WTC11 (cell line): ENCODE data around the gene MEIKIN. TPM values are rescaled to one million over a fixed set of nuclear protein-coding genes. Genes with fewer than 3 reads are reported as not detected.

Experiments used
- ATAC-seq: fragments of 200-7000 bp; cut with Tn5 transposase; 2 replicates; pipeline ENCODE4 v1.10.0; 2021; ENCODE audit warnings: mild to moderate bottlenecking, moderate library complexity
- CTCF ChIA-PET: fragments of 300-600 bp; sonication (Branson Sonifier 250); formaldehyde crosslinking; loops from one replicate; lab custom pipeline; 2021; ENCODE audit warnings: antibody characterized with exemption; lab: Charles Lee
- POLR2A ChIA-PET: fragments of 350-600 bp; sonication (Branson Sonifier 250); formaldehyde crosslinking; loops from one replicate; lab custom pipeline; 2021; ENCODE audit warnings: antibody characterized with exemption; lab: Charles Lee
- DNase-seq: peaks from one replicate; pipeline ENCODE4 v3.0.0; 2021; ENCODE audit warnings: low spot score
- H3K27ac Mint-ChIP-seq: 2 replicates; pipeline ENCODE4 v1.8.0; 2021; ENCODE audit warnings: mixed read lengths
- H3K27me3 Mint-ChIP-seq: 2 replicates; pipeline ENCODE4 v1.8.0; 2021; ENCODE audit warnings: low read depth, mild to moderate bottlenecking, moderate library complexity, mixed read lengths
- H3K36me3 Mint-ChIP-seq: 2 replicates; pipeline ENCODE4 v1.8.0; 2021; ENCODE audit warnings: mixed read lengths
- H3K4me1 Mint-ChIP-seq: 2 replicates; pipeline ENCODE4 v1.8.0; 2022; ENCODE audit warnings: mixed read lengths
- H3K4me3 Mint-ChIP-seq: 2 replicates; pipeline ENCODE4 v1.8.0; 2021; ENCODE audit warnings: mild to moderate bottlenecking, moderate library complexity, mixed read lengths
- H3K9me3 Mint-ChIP-seq: 2 replicates; pipeline ENCODE4 v1.8.0; 2021; ENCODE audit warnings: mixed read lengths
- CREB1 ChIP-seq: sonication (generic); formaldehyde crosslinking; IDR thresholded peaks from 2 replicates; pipeline ENCODE4 v1.8.0; 2023; ENCODE audit warnings: mild to moderate bottlenecking, missing genetic modification reagents
- EMX1 ChIP-seq: fragments of 250-450 bp; sonication (Bioruptor Pico); IDR thresholded peaks from 2 replicates; pipeline ENCODE4 v1.8.0; 2021; ENCODE audit warnings: mild to moderate bottlenecking
- ESRRA ChIP-seq: sonication (generic); formaldehyde crosslinking; IDR thresholded peaks from 2 replicates; pipeline ENCODE4 v1.8.1; 2022; ENCODE audit warnings: mild to moderate bottlenecking, missing genetic modification reagents, borderline replicate concordance
- FOXK1 ChIP-seq: sonication (generic); formaldehyde crosslinking; IDR thresholded peaks from 2 replicates; pipeline ENCODE4 v1.8.0; 2022; ENCODE audit warnings: mild to moderate bottlenecking, moderate library complexity, missing genetic modification reagents
- GTF2I ChIP-seq: fragments of 250-450 bp; sonication (Bioruptor Pico); conservative IDR thresholded peaks from 2 replicates; pipeline ENCODE4 v1.4.0; 2021; ENCODE audit warnings: mild to moderate bottlenecking
- JAZF1 ChIP-seq: fragments of 250-450 bp; sonication (Bioruptor Pico); IDR thresholded peaks from 2 replicates; pipeline ENCODE4 v1.9.0; 2021; ENCODE audit warnings: moderate library complexity, mild to moderate bottlenecking, inconsistent platforms
- JUN ChIP-seq: sonication (generic); formaldehyde crosslinking; IDR thresholded peaks from 2 replicates; pipeline ENCODE4 v1.8.0; 2023; ENCODE audit warnings: mild to moderate bottlenecking, missing genetic modification reagents
- NR1H2 ChIP-seq: sonication (generic); formaldehyde crosslinking; IDR thresholded peaks from 2 replicates; pipeline ENCODE4 v1.9.0; 2021; ENCODE audit warnings: mild to moderate bottlenecking, moderate library complexity, missing genetic modification reagents
- NR2C2 ChIP-seq: sonication (generic); formaldehyde crosslinking; IDR thresholded peaks from 2 replicates; pipeline ENCODE4 v1.8.0; 2022; ENCODE audit warnings: mild to moderate bottlenecking, missing genetic modification reagents
- OVOL2 ChIP-seq: fragments of 250-450 bp; sonication (Bioruptor Pico); IDR thresholded peaks from 2 replicates; pipeline ENCODE4 v1.9.0; 2021; ENCODE audit warnings: mild to moderate bottlenecking, borderline replicate concordance
- RORB ChIP-seq: fragments of 250-450 bp; sonication (Bioruptor Pico); IDR thresholded peaks from 2 replicates; pipeline ENCODE4 v1.9.0; 2021; ENCODE audit warnings: mild to moderate bottlenecking
- SMAD3 ChIP-seq: sonication (generic); formaldehyde crosslinking; IDR thresholded peaks from 2 replicates; pipeline ENCODE4 v1.8.0; 2022; ENCODE audit warnings: missing genetic modification reagents, mild to moderate bottlenecking, borderline replicate concordance
- TEAD1 ChIP-seq: sonication (generic); formaldehyde crosslinking; IDR thresholded peaks from 2 replicates; pipeline ENCODE4 v1.8.0; 2022; ENCODE audit warnings: mild to moderate bottlenecking, missing genetic modification reagents
- ZNF219 ChIP-seq: sonication (generic); formaldehyde crosslinking; IDR thresholded peaks from 2 replicates; pipeline ENCODE4 v1.8.0; 2023; ENCODE audit warnings: missing genetic modification reagents, mild to moderate bottlenecking, borderline replicate concordance
- ZNF416 ChIP-seq: fragments of 250-450 bp; sonication (Bioruptor Pico); IDR thresholded peaks from 2 replicates; pipeline ENCODE4 v1.9.0; 2021; ENCODE audit warnings: mild to moderate bottlenecking, inconsistent platforms
- ZNF423 ChIP-seq: fragments of 250-450 bp; sonication (Bioruptor Pico); IDR thresholded peaks from 2 replicates; pipeline ENCODE4 v2.1.2; 2022; ENCODE audit warnings: mild to moderate bottlenecking, moderate library complexity
- total RNA-seq: library from RNA; stranded (reverse); gene quantifications from 3 replicates; pipeline ENCODE4 v1.2.3, GENCODE V29; 2021
- TF ChIP-seq, protein P1 (sequence below): sonication (generic); formaldehyde crosslinking; IDR thresholded peaks from 2 replicates; pipeline ENCODE4 v1.8.1; 2022; ENCODE audit warnings: missing genetic modification reagents, borderline replicate concordance
- TF ChIP-seq, protein P2 (sequence below): sonication (generic); formaldehyde crosslinking; IDR thresholded peaks from 2 replicates; pipeline ENCODE4 v1.8.0; 2022; ENCODE audit warnings: mild to moderate bottlenecking, missing genetic modification reagents
- TF ChIP-seq, protein P3 (sequence below): fragments of 250-450 bp; sonication (Bioruptor Pico); IDR thresholded peaks from 2 replicates; pipeline ENCODE4 v1.9.0; 2021; ENCODE audit warnings: moderate library complexity, mild to moderate bottlenecking, inconsistent platforms, borderline replicate concordance
- TF ChIP-seq, protein P4 (sequence below): sonication (generic); formaldehyde crosslinking; IDR thresholded peaks from 2 replicates; pipeline ENCODE4 v1.8.1; 2022; ENCODE audit warnings: mild to moderate bottlenecking, missing genetic modification reagents, moderate library complexity, borderline replicate concordance
- TF ChIP-seq, protein P5 (sequence below): sonication (generic); formaldehyde crosslinking; conservative IDR thresholded peaks from 2 replicates; pipeline ENCODE4 v1.8.1; 2022; ENCODE audit warnings: mild to moderate bottlenecking, missing genetic modification reagents
- TF ChIP-seq, protein P6 (sequence below): fragments of 250-450 bp; sonication (Bioruptor Pico); IDR thresholded peaks from 2 replicates; pipeline ENCODE4 v1.8.0; 2021; ENCODE audit warnings: mild to moderate bottlenecking
- TF ChIP-seq, protein P7 (sequence below): sonication (generic); formaldehyde crosslinking; IDR thresholded peaks from 2 replicates; pipeline ENCODE4 v1.8.0; 2022; ENCODE audit warnings: mild to moderate bottlenecking, missing genetic modification reagents
- TF ChIP-seq, protein P8 (sequence below): sonication (generic); formaldehyde crosslinking; IDR thresholded peaks from 2 replicates; pipeline ENCODE4 v1.8.0; 2022; ENCODE audit warnings: mild to moderate bottlenecking, missing genetic modification reagents

MEIKIN gene
- total RNA-seq, 1 experiment from 2014 or later, result not detected

DNA sequence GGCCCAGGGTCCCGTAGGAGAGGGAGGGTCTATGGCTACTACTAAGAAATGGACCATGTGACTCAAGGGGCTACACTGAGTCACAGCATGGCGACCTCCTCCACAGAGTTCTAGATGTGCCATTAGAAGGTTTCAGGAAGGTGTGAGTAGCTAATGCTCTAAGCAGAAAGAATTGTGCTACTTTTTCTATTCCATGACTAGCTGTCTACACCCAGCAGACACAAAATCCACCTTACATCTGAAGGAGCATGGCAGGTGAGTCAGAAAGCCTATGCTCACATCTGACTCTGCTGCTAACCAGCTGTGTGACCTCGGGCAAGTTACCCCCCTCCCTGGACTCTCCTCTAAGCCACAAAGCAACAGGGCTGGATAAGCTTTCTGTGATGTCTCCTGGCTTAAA is 14.4 kb upstream of the MEIKIN start:
- DNase-seq (no peak), ATAC-seq (no peak)
- no peak overlapping the region for H3K27ac Mint-ChIP-seq
- no peak overlapping the region for H3K4me3 Mint-ChIP-seq
- CTCF ChIA-PET, result no interaction called here
- no peaks in the 10 kb centered on the region for H3K27me3 Mint-ChIP-seq
- H3K4me1 Mint-ChIP-seq, result peaks cover 4% of the 10 kb centered on the region; the same call in 1 of the 2 replicates
- POLR2A ChIA-PET, result no interaction called here
- TF ChIP-seq JAZF1 (no peak), NR1H2 (CRISPR knock-in tag) (no peak), ZNF423 (CRISPR knock-in tag) (no peak), ZNF416 (CRISPR knock-in tag) (no peak), JUN (CRISPR knock-in tag) (no peak)
- TF ChIP-seq, protein P1, sequence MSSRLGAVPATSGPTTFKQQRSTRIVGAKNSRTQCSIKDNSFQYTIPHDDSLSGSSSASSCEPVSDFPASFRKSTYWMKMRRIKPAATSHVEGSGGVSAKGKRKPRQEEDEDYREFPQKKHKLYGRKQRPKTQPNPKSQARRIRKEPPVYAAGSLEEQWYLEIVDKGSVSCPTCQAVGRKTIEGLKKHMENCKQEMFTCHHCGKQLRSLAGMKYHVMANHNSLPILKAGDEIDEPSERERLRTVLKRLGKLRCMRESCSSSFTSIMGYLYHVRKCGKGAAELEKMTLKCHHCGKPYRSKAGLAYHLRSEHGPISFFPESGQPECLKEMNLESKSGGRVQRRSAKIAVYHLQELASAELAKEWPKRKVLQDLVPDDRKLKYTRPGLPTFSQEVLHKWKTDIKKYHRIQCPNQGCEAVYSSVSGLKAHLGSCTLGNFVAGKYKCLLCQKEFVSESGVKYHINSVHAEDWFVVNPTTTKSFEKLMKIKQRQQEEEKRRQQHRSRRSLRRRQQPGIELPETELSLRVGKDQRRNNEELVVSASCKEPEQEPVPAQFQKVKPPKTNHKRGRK (CRISPR knock-in tag), result no peak
- TF ChIP-seq, protein P2, sequence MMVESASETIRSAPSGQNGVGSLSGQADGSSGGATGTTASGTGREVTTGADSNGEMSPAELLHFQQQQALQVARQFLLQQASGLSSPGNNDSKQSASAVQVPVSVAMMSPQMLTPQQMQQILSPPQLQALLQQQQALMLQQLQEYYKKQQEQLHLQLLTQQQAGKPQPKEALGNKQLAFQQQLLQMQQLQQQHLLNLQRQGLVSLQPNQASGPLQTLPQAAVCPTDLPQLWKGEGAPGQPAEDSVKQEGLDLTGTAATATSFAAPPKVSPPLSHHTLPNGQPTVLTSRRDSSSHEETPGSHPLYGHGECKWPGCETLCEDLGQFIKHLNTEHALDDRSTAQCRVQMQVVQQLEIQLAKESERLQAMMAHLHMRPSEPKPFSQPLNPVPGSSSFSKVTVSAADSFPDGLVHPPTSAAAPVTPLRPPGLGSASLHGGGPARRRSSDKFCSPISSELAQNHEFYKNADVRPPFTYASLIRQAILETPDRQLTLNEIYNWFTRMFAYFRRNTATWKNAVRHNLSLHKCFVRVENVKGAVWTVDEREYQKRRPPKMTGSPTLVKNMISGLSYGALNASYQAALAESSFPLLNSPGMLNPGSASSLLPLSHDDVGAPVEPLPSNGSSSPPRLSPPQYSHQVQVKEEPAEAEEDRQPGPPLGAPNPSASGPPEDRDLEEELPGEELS (CRISPR knock-in tag), result no peak
- TF ChIP-seq, protein P3, sequence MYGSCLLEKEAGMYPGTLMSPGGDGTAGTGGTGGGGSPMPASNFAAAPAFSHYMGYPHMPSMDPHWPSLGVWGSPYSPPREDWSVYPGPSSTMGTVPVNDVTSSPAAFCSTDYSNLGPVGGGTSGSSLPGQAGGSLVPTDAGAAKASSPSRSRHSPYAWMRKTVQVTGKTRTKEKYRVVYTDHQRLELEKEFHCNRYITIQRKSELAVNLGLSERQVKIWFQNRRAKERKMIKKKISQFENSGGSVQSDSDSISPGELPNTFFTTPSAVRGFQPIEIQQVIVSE (CRISPR knock-in tag), result no peak
- no peaks in the 10 kb centered on the region for H3K36me3 Mint-ChIP-seq
- H3K9me3 Mint-ChIP-seq, result no peaks in the 10 kb centered on the region

DNA sequence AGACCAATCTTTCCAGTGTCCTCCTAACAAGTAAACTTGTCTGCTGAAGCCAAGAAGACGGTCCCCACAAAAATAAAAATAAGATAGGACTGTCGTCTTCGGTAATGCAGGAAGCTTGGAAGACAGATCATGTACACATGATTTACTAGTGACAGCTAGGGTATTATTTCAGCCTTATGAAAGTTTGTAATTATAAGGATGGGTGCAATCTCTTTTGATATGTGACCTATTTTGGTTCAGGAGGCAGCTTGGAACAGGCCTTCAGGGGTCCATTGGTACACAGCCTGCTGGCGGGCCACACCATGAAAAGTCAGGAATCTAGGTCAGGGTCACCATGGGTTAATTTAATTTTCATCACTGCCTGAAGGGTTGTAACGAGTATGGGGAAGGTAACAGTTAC is 13.7 kb upstream of the MEIKIN start:
- H3K4me1 Mint-ChIP-seq, result peaks cover 4% of the 10 kb centered on the region; the same call in 1 of the 2 replicates
- H3K36me3 Mint-ChIP-seq, result no peaks in the 10 kb centered on the region
- H3K9me3 Mint-ChIP-seq, result no peaks in the 10 kb centered on the region
- no peak overlapping the region for H3K4me3 Mint-ChIP-seq
- CTCF ChIA-PET, result no interaction called here
- POLR2A ChIA-PET, result no interaction called here
- no peak for DNase-seq
- H3K27ac Mint-ChIP-seq, result no peak overlapping the region
- TF ChIP-seq NR2C2 (no peak), SMAD3 (no peak), FOXK1 (CRISPR knock-in tag) (no peak), ESRRA (CRISPR knock-in tag) (no peak), GTF2I (CRISPR knock-in tag) (no peak), OVOL2 (CRISPR knock-in tag) (no peak), TEAD1 (CRISPR knock-in tag) (no peak), EMX1 (CRISPR knock-in tag) (no peak), JUN (CRISPR knock-in tag) (no peak), ZNF219 (CRISPR knock-in tag) (no peak), CREB1 (CRISPR knock-in tag) (no peak), RORB (CRISPR knock-in tag) (no peak)
- TF ChIP-seq, protein P4, sequence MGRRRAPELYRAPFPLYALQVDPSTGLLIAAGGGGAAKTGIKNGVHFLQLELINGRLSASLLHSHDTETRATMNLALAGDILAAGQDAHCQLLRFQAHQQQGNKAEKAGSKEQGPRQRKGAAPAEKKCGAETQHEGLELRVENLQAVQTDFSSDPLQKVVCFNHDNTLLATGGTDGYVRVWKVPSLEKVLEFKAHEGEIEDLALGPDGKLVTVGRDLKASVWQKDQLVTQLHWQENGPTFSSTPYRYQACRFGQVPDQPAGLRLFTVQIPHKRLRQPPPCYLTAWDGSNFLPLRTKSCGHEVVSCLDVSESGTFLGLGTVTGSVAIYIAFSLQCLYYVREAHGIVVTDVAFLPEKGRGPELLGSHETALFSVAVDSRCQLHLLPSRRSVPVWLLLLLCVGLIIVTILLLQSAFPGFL, result no peak
- TF ChIP-seq, protein P5, sequence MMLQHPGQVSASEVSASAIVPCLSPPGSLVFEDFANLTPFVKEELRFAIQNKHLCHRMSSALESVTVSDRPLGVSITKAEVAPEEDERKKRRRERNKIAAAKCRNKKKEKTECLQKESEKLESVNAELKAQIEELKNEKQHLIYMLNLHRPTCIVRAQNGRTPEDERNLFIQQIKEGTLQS (CRISPR knock-in tag), result no peak
- TF ChIP-seq, protein P6, sequence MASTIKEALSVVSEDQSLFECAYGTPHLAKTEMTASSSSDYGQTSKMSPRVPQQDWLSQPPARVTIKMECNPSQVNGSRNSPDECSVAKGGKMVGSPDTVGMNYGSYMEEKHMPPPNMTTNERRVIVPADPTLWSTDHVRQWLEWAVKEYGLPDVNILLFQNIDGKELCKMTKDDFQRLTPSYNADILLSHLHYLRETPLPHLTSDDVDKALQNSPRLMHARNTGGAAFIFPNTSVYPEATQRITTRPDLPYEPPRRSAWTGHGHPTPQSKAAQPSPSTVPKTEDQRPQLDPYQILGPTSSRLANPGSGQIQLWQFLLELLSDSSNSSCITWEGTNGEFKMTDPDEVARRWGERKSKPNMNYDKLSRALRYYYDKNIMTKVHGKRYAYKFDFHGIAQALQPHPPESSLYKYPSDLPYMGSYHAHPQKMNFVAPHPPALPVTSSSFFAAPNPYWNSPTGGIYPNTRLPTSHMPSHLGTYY (CRISPR knock-in tag), result no peak
- TF ChIP-seq, protein P7, sequence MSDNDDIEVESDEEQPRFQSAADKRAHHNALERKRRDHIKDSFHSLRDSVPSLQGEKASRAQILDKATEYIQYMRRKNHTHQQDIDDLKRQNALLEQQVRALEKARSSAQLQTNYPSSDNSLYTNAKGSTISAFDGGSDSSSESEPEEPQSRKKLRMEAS (CRISPR knock-in tag), result no peak
- TF ChIP-seq, protein P8, sequence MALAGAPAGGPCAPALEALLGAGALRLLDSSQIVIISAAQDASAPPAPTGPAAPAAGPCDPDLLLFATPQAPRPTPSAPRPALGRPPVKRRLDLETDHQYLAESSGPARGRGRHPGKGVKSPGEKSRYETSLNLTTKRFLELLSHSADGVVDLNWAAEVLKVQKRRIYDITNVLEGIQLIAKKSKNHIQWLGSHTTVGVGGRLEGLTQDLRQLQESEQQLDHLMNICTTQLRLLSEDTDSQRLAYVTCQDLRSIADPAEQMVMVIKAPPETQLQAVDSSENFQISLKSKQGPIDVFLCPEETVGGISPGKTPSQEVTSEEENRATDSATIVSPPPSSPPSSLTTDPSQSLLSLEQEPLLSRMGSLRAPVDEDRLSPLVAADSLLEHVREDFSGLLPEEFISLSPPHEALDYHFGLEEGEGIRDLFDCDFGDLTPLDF (CRISPR knock-in tag), result no peak
- no peaks in the 10 kb centered on the region for H3K27me3 Mint-ChIP-seq
- no peak for ATAC-seq
